Measurements from ENCODE around the gene POMGNT2. TPM values are rescaled to one million over a fixed set of nuclear protein-coding genes. Genes with fewer than 3 reads are reported as not detected.

Gene POMGNT2
- total RNA-seq, 1 experiment from 2014 or later: 10.1 TPM

GRCh38 chr3:43117257-43117656 is 11.4 kb upstream of the POMGNT2 start:
- no peaks in the 10 kb centered on the region for H3K4me1 ChIP-seq (ENCODE audit: control insufficient read depth, insufficient read depth, low read length)
- CTCF ChIA-PET: no interaction called here
- POLR2A ChIA-PET: no interaction called here
- no TSS peak for BruUV-seq (replicated peaks)
- no peak for TF ChIP-seq POLR2AphosphoS5 (IDR thresholded peaks at IDR 0.05; ENCODE audit: low read depth, low read length)
- no peak for TF ChIP-seq SIN3A (IDR thresholded peaks at IDR 0.05; ENCODE audit: borderline replicate concordance, insufficient read depth, low read depth, low read length)
- TF ChIP-seq REST (IDR thresholded peaks at IDR 0.05; ENCODE audit: insufficient read depth in 1 of 2, low read depth in 2 of 2, low read length in 1 of 2): no peak
- no peak for TF ChIP-seq CTCF (IDR thresholded peaks at IDR 0.05)
- no peak for TF ChIP-seq TCF7L2 (IDR thresholded peaks at IDR 0.05; ENCODE audit: low read depth, low read length)
- H3K27me3 ChIP-seq (ENCODE audit: control insufficient read depth, insufficient read depth, low read length): peaks cover 3% of the 10 kb centered on the region; the same call in 1 of the 2 replicates
- intact Hi-C loops (cut with micrococcal nuclease; ENCODE audit: unreplicated experiment) (no loop called here), in situ Hi-C loops (cut with HindIII; ENCODE audit: low pct_unique_long_range_greater_than_20kb, low sequenced_read_pairs) (no loop called here)
- no peaks in the 10 kb centered on the region for H3K9me3 ChIP-seq (ENCODE audit: control insufficient read depth, insufficient read depth, low read depth, low read length)
- H3K36me3 ChIP-seq (ENCODE audit: control insufficient read depth, insufficient read depth, low read length): no peaks in the 10 kb centered on the region
- H3K27ac ChIP-seq (ENCODE audit: low read length): no peak overlapping the region
- DNase-seq (ENCODE audit: low read depth, low spot score) (no peak), ATAC-seq (no peak)
- H3K4me3 ChIP-seq (ENCODE audit: low read depth in 2 of 2, low read length in 2 of 2): no peak overlapping the region

GRCh38 chr3:43113671-43114070 is 7.8 kb upstream of the POMGNT2 start:
- no peaks in the 10 kb centered on the region; the same call in 1 of the 2 replicates for H3K27me3 ChIP-seq (ENCODE audit: control insufficient read depth, insufficient read depth, low read length)
- no peaks in the 10 kb centered on the region for H3K36me3 ChIP-seq (ENCODE audit: control insufficient read depth, insufficient read depth, low read length)
- DNase-seq (ENCODE audit: low read depth, low spot score): no peak

More at GRCh38 chr3:43113671-43114070, 7.8 kb upstream of the POMGNT2 start:
- Histone ChIP-seq H3K4me3 (ENCODE audit: low read depth in 2 of 2, low read length in 2 of 2) (no peak overlapping the region), H3K27ac (ENCODE audit: low read length) (no peak overlapping the region), H3K9me3 (ENCODE audit: control insufficient read depth, insufficient read depth, low read depth, low read length) (no peaks in the 10 kb centered on the region), H3K4me1 (ENCODE audit: control insufficient read depth, insufficient read depth, low read length) (no peaks in the 10 kb centered on the region)
- TF ChIP-seq TCF7L2 (IDR thresholded peaks at IDR 0.05; ENCODE audit: low read depth, low read length): no peak
- TF ChIP-seq SIN3A (IDR thresholded peaks at IDR 0.05; ENCODE audit: borderline replicate concordance, insufficient read depth, low read depth, low read length): no peak
- no peak for TF ChIP-seq CTCF (IDR thresholded peaks at IDR 0.05)
- no peak for TF ChIP-seq POLR2AphosphoS5 (IDR thresholded peaks at IDR 0.05; ENCODE audit: low read depth, low read length)
- no peak for TF ChIP-seq REST (IDR thresholded peaks at IDR 0.05; ENCODE audit: insufficient read depth in 1 of 2, low read depth in 2 of 2, low read length in 1 of 2)
- intact Hi-C loops (cut with micrococcal nuclease; ENCODE audit: unreplicated experiment) (no loop called here), in situ Hi-C loops (cut with HindIII; ENCODE audit: low pct_unique_long_range_greater_than_20kb, low sequenced_read_pairs) (no loop called here)
- BruUV-seq (replicated peaks): no TSS peak
- ATAC-seq: no peak
- CTCF ChIA-PET: no interaction called here
- POLR2A ChIA-PET: no interaction called here

All from Panc1 (cell line).